Measurements from ENCODE around the gene VWA3A. TPM values are rescaled to one million over a fixed set of nuclear protein-coding genes. Genes with fewer than 3 reads are reported as not detected.
"Not testable (repeated sequence)": the region's sequence is repeated elsewhere in the genome, so short reads cannot be mapped to it uniquely, and the experiment has no call there.

VWA3A gene
- total RNA-seq, 6 experiments from 2014 or later: 0.15 TPM; not detected in 5

GRCh38 chr16:22147853-22148252, 55.5 kb downstream of the VWA3A start:
- H3K27ac ChIP-seq: no peak overlapping the region
- no peaks in the 10 kb centered on the region for H3K4me1 ChIP-seq
- no peak overlapping the region for H3K4me3 ChIP-seq
- no peaks in the 10 kb centered on the region for H3K9me3 ChIP-seq
- no peak for DNase-seq
- 72% methylated on average over 5 of the region's 9 CpGs for whole genome bisulfite sequencing (ENCODE audit: insufficient coverage, low coverage, low lambda C conversion rate, missing lambda C conversion rate)
- TF ChIP-seq POLR2A (IDR thresholded peaks at IDR 0.05): no peak
- TF ChIP-seq CTCF (IDR thresholded peaks at IDR 0.05): no peak
- H3K27me3 ChIP-seq: no peaks in the 10 kb centered on the region
- no peaks in the 10 kb centered on the region for H3K36me3 ChIP-seq
- intact Hi-C loops (cut with DNase I): no loop called here
- ATAC-seq: no peak

- Histone ChIP-seq H3K27me3 (no peaks in the 10 kb centered on the region), H3K4me1 (peaks cover 0 to 3% (median 0%) of the 10 kb centered on the region in 4 donors), H3K9me3 (no peaks in the 10 kb centered on the region), H3K4me3 (no peak overlapping the region), H3K27ac (no peak overlapping the region), H3K36me3 (no peaks in the 10 kb centered on the region)
- no peak for DNase-seq
- no peak for TF ChIP-seq CTCF (IDR thresholded peaks at IDR 0.05)
- no peak for TF ChIP-seq POLR2A (IDR thresholded peaks at IDR 0.05)
- WGBS (ENCODE audit: insufficient coverage, low coverage, low lambda C conversion rate, missing lambda C conversion rate): 74% methylated on average over 5 of the region's 7 CpGs
- intact Hi-C loops (cut with DNase I): no loop called here
- no peak for ATAC-seq
These were observed 59.1 kb downstream of the VWA3A start for GRCh38 chr16:22151246-22151998.

- 70% methylated on average over 8 of the region's 11 CpGs for WGBS (ENCODE audit: insufficient coverage, low coverage, low lambda C conversion rate, missing lambda C conversion rate)
- intact Hi-C loops (cut with DNase I): no loop called here
- TF ChIP-seq CTCF (IDR thresholded peaks at IDR 0.05): no peak
- TF ChIP-seq POLR2A (IDR thresholded peaks at IDR 0.05): no peak
- Histone ChIP-seq H3K27me3 (no peaks in the 10 kb centered on the region), H3K36me3 (no peaks in the 10 kb centered on the region), H3K4me3 (no peak overlapping the region), H3K27ac (no peak overlapping the region), H3K9me3 (no peaks in the 10 kb centered on the region), H3K4me1 (peaks cover 0 to 3% (median 0%) of the 10 kb centered on the region in 4 donors)
- ATAC-seq: no peak
- DNase-seq: no peak
These were observed 60.0 kb downstream of the VWA3A start for GRCh38 chr16:22152316-22152715.

- H3K36me3 ChIP-seq; H3K9me3 ChIP-seq; H3K4me1 ChIP-seq; ATAC-seq; H3K27ac ChIP-seq; intact Hi-C loops (cut with DNase I); H3K27me3 ChIP-seq; H3K4me3 ChIP-seq; DNase-seq: not testable (repeated sequence)
- WGBS (ENCODE audit: insufficient coverage, low coverage, low lambda C conversion rate, missing lambda C conversion rate): 48% methylated on average over 6 of the region's 7 CpGs
These were observed 60.7 kb downstream of the VWA3A start for GRCh38 chr16:22153078-22153477.

GRCh38 chr16:22161401-22161800, 69.1 kb downstream of the VWA3A start:
- Histone ChIP-seq H3K9me3 (no peaks in the 10 kb centered on the region), H3K27ac (no peak overlapping the region), H3K27me3 (no peaks in the 10 kb centered on the region), H3K36me3 (no peaks in the 10 kb centered on the region), H3K4me3 (no peak overlapping the region), H3K4me1 (peaks cover 0 to 5% (median 0%) of the 10 kb centered on the region in 4 donors)
- ATAC-seq: no peak
- intact Hi-C loops (cut with DNase I): no loop called here
- no peak for TF ChIP-seq CTCF (IDR thresholded peaks at IDR 0.05)
- no peak for TF ChIP-seq POLR2A (IDR thresholded peaks at IDR 0.05)
- no peak for DNase-seq

Data from right lobe of liver (tissue), 6 donors.